22Rv1 (cell line): ENCODE data around the gene PRRG2.

ENCODE experiments used
- ZFX ChIP-seq: fragments of 450-650 bp; IDR thresholded peaks from 2 replicates; pipeline ENCODE4 v1.6.1; 2017; ENCODE audit warnings: antibody characterized with exemption, borderline replicate concordance
- TF ChIP-seq, protein P1 (sequence below): fragments of 450-650 bp; IDR thresholded peaks from 2 replicates; pipeline ENCODE4 v1.5.1; 2017; ENCODE audit warnings: mild to moderate bottlenecking

DNA sequence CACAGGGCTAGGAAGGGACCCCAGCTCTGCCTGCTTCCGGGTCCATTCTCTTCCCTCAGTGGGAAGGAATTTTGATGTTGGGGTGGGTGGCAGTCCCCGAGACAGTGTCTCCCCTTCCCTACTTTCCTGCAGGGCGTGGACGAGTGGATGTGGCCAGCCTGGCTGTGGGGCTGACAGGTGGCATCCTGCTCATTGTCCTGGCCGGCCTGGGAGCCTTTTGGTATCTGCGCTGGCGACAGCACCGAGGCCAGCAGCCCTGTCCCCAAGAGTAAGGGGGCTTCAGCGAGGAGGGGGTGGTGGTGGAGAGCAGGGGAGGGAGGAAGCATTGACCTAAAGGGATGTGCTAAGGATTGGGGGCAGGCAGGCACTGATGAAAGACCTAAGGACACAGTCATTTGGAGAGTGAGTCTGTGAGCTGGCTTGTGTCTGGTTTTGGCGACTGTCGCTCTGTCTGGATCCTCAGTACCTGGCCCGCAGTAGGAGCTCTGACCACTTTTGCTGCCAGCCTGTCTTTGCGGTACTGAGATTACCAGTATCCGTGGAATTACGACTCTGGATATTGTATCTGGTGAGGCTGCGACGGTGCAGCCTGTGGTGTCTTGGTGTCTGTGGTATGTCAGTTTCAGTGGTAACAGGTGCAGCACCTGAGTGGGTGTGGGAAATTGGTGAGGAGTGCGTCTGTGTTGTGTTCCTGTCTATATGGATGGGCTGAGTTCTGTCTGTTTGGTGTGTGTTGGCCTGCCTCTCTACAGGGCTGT is 7.4 kb downstream of the PRRG2 start:
- TF ChIP-seq, protein P1, sequence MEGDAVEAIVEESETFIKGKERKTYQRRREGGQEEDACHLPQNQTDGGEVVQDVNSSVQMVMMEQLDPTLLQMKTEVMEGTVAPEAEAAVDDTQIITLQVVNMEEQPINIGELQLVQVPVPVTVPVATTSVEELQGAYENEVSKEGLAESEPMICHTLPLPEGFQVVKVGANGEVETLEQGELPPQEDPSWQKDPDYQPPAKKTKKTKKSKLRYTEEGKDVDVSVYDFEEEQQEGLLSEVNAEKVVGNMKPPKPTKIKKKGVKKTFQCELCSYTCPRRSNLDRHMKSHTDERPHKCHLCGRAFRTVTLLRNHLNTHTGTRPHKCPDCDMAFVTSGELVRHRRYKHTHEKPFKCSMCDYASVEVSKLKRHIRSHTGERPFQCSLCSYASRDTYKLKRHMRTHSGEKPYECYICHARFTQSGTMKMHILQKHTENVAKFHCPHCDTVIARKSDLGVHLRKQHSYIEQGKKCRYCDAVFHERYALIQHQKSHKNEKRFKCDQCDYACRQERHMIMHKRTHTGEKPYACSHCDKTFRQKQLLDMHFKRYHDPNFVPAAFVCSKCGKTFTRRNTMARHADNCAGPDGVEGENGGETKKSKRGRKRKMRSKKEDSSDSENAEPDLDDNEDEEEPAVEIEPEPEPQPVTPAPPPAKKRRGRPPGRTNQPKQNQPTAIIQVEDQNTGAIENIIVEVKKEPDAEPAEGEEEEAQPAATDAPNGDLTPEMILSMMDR = no peak
- no peak for TF ChIP-seq ZFX
